HK-2 (cell line): ENCODE data around the gene SETBP1.

Experiments used
- DNase-seq: peaks from one replicate; pipeline ENCODE4 v3.0.0-alpha.2; 2018; ENCODE audit not compliant: unreplicated experiment

The SETBP1 gene

DNA sequence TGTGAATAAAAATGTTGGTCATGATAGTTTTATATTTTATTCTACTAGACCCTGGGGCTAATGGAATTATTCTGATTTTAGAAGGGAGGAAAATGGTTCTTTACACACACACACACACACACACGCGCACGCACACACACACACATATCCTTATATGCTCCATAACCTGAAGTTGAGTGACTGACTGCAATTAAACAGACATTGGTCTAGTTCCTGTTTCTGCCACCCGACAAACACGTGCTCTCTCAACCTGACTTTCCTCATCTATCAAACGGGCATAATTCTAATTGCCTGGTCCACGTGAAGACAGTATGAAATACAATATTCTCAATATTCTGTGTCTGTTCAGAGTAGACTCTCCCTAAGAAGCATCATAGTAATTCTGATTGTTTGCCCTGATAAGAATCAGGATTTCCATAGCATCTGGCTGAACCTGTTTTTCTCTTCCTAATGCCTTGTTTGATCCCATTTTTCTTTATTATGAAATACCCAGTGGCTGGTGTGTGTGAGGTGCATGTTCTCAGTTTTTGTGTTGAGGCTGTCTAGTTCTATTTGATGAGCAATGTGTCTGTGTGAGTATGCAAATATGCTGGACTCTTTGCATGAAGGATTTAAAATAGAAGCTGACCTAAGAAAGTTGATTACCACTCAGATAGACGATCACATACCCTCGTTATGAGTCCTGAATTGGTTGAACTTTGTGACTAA, 51.0 kb downstream of the SETBP1 start:
- DNase-seq, result no peak

DNA sequence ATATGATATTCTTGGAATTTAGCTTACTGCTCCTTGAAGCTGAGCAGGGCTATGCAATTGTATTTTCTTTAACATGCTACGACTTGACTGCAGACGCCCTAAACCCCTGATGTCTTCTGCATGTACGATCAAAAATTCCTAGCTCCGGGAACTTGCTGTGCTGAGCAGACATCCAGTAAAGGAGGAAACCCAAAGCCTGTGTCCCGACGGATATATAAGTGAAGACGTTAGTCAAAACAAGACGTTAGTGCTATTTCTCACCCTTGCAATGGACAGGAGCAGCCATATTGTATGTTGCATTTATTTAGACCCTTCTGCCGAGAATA, 51.5 kb downstream of the SETBP1 start:
- DNase-seq, result no peak

DNA sequence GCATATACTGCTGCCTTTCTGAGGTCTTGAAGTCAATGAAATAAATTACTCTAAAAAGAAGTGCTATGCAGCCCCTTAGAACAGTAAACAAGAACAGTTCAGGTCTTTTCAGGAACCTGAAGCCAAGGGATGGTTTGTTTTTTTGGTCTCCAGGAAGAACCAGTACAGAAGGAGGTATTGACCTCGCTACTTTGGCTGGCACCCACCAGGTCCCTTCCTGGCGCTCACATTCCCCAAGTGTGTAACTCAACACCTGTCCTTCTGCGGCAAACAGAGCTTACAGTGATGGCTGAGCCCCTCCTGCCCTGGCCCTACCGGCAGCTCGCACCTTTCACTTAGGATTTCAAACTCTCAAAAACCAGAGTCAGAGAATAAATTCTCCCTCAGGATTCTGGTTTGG, 51.9 kb downstream of the SETBP1 start:
- no peak for DNase-seq

DNA sequence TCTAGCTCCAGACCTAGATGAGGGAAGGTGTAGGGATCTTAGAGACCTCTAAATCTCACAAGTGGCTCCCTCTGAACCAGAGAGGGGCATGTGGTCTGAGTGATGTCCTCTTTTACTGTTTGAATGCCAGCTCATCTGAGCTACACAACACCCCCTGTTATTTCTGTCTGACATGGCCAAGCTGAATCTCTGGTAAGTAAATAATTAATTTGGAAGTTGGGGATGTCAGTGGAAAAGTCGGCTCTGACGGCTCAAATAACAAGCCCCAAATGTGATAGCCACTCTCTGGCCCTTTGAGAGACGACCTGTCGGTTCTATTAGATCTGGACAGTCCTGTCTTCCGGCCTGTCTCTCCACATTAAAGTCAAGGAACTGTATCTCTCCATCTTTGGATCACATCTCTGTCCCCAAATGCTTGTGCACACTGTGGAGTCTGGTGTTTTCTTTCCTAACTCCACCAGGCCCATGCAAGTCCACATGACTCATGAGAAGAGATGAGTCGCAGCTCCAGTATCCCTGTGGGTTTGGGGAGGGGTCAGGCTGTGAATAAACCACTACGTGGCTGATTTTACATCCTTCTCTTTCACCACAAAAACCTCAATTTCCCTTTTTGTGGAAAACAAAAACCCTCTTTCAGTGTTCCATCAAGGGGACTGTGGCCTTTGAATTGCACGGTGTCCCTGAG, 52.5 kb downstream of the SETBP1 start:
- DNase-seq, result peak; percentile 57

DNA sequence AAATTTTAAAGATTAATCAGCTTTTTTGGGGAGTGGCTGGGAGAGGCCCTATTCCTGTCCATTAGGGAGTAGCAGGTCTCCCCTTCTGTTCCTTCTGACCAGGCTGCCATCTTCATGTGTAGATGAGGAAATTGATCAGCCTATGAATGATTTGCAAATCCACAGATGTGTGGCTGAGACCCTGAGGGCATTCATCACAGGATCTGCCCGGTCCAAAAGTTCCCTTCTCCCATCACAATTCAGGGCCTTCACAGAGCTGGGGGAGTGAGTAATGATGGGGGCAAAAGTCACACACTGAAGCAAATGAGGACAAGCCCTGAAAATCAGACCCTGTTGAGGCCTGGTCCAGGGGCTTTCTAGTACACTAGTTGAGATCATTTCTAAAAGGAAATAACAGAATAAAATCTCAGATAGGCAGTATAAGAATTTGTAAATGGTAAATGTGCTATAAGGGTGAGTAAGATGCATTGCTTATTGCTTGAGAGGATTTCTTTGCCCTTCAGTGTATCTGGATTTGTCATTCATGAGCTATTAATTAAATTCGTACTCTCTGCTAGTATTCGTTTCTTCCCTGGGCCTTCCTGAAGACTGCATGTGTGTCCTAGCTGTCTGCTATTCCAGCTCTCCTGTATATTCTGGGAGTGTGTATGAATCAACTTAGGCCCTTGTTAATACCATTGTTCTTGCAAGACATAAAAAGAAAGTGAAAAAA, 53.2 kb downstream of the SETBP1 start:
- DNase-seq, result peak; percentile 8

GRCh38 chr18:44735096-44735495, 54.4 kb downstream of the SETBP1 start:
- DNase-seq, result no peak

GRCh38 chr18:44736664-44737380, 56.1 kb downstream of the SETBP1 start:
- no peak for DNase-seq

- no peak for DNase-seq
Measured at GRCh38 chr18:44737623-44738022, 56.9 kb downstream of the SETBP1 start.

DNA sequence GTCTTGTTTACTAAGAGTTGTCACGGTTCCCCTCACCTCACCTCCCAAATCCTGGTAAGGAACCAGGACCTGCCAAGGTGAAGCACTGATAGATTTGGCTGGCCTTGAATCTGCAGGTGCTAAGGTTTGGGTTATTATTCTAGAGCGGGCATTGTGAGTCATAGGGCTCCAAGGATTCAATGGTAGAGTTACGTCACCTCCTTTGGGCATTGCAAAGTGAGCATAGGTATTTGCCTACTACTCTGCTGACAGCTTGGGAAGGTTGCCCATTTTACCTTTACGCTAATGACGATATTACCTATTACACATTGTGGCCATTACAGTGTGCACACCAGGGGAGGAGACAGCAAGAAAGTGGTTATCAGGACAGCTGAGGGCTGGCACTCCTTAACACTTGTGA, 59.3 kb downstream of the SETBP1 start:
- DNase-seq, result no peak

DNA sequence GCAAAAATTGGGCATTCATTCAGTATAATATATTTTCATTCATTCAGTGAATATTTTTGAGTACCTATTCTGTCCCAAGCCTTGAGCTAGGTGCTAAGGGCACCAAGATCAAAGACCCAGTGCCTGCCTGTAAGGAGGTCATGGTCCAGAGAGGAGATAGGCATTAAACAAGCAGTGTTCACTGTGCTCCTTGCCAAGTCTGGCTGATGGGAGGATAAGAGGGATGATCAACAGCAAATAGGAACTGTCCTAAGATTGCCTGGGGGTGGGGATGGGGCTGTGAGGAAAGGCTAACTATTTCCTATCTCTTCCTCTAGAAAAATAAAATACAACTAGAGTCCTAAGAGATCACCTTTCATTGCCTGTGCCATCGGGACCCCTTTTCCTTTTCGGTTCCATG, 60.4 kb downstream of the SETBP1 start:
- no peak for DNase-seq

GRCh38 chr18:44741511-44741910, 60.8 kb downstream of the SETBP1 start:
- no peak for DNase-seq

DNA sequence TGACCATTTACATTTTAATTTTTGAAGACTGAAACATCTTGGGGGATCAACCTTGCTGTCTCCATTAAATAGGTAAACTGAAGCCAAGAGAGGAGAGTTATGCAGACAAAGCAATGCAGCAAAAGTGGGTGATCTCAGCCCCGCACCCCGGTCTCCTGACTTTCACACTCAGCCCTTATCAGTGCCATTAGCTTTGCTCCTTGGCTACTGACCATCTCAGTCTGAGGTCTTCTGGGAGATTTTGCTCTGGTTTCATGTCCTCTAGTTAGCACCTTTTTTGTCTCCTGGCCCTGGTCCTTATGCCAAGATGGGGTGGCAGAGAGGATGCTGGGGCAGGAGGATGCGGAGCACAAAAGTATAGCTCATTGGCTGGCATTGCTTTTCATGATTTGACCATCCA, 61.4 kb downstream of the SETBP1 start:
- DNase-seq, result no peak

GRCh38 chr18:44742718-44743311, 62.1 kb downstream of the SETBP1 start:
- DNase-seq, result peak; percentile 2

- no peak for DNase-seq
Measured at GRCh38 chr18:44743631-44744030, 62.9 kb downstream of the SETBP1 start.

DNA sequence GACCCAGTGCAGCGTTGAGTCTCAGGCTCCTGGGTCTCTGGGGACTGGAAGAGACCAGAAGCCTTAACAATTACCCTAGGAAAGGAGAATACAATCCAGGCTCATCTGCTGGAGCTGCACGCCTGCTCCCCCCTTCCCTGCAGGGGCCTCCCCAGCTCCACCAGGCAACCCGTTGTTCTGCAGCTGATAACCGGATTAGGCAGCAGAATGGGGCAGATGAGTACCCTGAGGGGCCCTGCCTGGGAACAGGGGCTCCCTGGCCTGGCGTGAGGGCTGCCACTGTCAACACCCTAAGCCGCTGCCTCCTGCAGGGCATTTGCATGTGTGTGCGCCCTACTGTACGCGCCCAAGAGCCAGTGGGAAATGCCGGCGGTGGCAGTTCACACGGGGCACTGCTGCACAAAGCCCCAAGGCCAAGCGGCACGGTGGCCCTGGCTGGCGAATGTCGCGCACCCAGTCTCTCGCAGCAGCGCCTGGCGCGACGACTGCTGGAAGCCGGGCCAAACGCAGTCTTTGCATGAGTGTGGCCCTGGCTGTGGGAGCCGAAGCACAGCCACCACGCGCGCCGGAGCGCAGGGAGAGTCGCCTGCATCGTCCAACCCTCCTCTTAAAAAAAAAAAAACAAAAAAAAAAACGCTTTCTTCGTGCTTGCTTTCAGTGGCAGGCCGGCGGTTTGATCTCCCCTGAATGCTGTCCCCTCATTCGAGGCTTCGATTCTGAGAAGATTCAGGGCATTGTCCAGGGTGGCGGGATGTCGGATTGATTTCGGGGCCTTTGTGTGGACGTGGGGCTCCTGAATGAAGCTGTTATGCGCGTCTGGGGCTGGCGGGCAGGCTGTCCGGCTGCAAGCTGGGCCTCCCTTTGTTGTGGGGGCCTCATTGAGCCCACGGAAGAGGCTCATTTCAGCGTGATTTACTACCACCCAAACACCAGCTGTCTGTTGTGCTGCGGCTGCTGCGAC, 63.8 kb downstream of the SETBP1 start:
- DNase-seq, result no peak

DNA sequence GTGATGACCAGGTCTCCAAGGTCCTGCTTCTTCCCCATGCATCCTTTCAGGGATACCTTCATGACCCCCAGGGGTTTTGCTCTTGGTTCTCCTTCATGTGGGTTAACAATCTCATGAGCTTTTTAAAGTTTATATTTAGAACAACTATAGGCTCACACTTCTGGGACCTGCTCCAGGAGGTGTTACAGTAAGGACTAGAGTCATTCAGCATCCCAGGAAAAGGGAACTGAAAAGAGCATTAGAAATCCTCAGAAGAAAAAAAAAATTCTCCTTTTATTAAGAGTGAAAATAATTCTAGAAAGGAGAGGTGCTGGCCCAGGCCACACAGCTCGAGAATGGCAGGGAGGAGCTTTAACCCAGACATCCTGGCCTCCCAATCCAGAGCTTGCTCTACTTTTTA, 66.5 kb downstream of the SETBP1 start:
- DNase-seq, result no peak

DNA sequence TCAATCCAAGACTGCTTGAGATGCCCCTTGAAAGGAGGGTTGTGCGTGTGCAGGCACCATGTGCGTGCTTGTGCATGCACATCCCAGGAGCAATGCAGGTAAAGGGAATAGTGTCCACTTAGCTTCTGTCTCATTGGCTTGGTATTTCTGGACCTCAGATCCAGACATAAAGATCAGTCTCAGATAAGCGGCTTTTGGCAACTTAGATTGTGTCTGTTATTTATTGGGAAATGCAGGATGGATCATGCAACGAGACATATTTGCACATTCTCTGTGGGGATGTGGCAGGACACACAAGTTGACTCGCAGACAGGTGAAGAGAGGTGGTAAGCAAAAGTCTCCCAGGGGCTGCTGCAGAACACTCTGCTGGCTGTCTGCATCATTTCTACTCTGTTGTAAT, 67.9 kb downstream of the SETBP1 start:
- no peak for DNase-seq

- DNase-seq, result no peak
Measured at GRCh38 chr18:44750774-44751173, 70.1 kb downstream of the SETBP1 start.

GRCh38 chr18:44754567-44754966, 73.9 kb downstream of the SETBP1 start:
- no peak for DNase-seq

- DNase-seq, result no peak
Measured at GRCh38 chr18:44758861-44759631, 78.4 kb downstream of the SETBP1 start.
